ENCODE measurements around the gene RBP5. TPM values are rescaled to one million over a fixed set of nuclear protein-coding genes. Genes with fewer than 3 reads are reported as not detected.

The RBP5 gene
- total RNA-seq, 4 donors from 2014 or later: 0.53 to 1.3 TPM; not detected in 2

- TF ChIP-seq CTCF (IDR thresholded peaks at IDR 0.05): no peak
- no peak for TF ChIP-seq POLR2A (IDR thresholded peaks at IDR 0.05)
- no peaks in the 10 kb centered on the region for H3K27me3 ChIP-seq
- H3K4me1 ChIP-seq: peaks cover 0 to 13% (median 9%) of the 10 kb centered on the region in 3 donors
- intact Hi-C loops (cut with DNase I): no loop called here
- no peak overlapping the region for H3K4me3 ChIP-seq
- no peak for DNase-seq
- no peaks in the 10 kb centered on the region for H3K9me3 ChIP-seq
- no peak overlapping the region for H3K27ac ChIP-seq
- 87 to 94% methylated on average over 5 of the region's 5 CpGs for WGBS, 2 donors
- H3K36me3 ChIP-seq: peaks cover 0 to 34% (median 2%) of the 10 kb centered on the region in 3 donors
Measured at GRCh38 chr12:7120166-7120565, 8.5 kb downstream of the RBP5 start.

GRCh38 chr12:7118881-7119280 lies 9.8 kb downstream of the RBP5 start:
- no peaks in the 10 kb centered on the region for H3K9me3 ChIP-seq
- intact Hi-C loops (cut with DNase I): no loop called here
- H3K4me1 ChIP-seq: peaks cover 0 to 13% (median 9%) of the 10 kb centered on the region in 3 donors
- WGBS, 2 donors: 75 to 92% methylated on average over 1 to 2 of the region's 3 CpGs
- no peak for DNase-seq
- TF ChIP-seq CTCF (IDR thresholded peaks at IDR 0.05) (no peak), POLR2A (IDR thresholded peaks at IDR 0.05) (no peak)
- H3K36me3 ChIP-seq: peaks cover 0 to 39% (median 8%) of the 10 kb centered on the region in 3 donors
- no peak overlapping the region for H3K27ac ChIP-seq
- no peak overlapping the region for H3K4me3 ChIP-seq
- no peaks in the 10 kb centered on the region for H3K27me3 ChIP-seq

- peaks cover 0 to 39% (median 8%) of the 10 kb centered on the region in 3 donors for H3K36me3 ChIP-seq
- intact Hi-C loops (cut with DNase I): no loop called here
- DNase-seq: no peak
- H3K9me3 ChIP-seq: no peaks in the 10 kb centered on the region
- H3K4me3 ChIP-seq: no peak overlapping the region
- no peaks in the 10 kb centered on the region for H3K27me3 ChIP-seq
- TF ChIP-seq CTCF (IDR thresholded peaks at IDR 0.05) (no peak), POLR2A (IDR thresholded peaks at IDR 0.05) (no peak)
- H3K27ac ChIP-seq: no peak overlapping the region
- H3K4me1 ChIP-seq: peaks cover 0 to 18% (median 9%) of the 10 kb centered on the region in 3 donors
- WGBS, 2 donors: 85 to 86% methylated on average over 2 to 3 of the region's 3 CpGs
Measured at GRCh38 chr12:7117670-7118069, 11.0 kb downstream of the RBP5 start.

- 98 to 100% methylated on average over 4 to 9 of the region's 9 CpGs for WGBS, 2 donors
- Histone ChIP-seq H3K4me1 (peaks cover 0 to 19% (median 5%) of the 10 kb centered on the region in 3 donors), H3K27ac (no peak overlapping the region), H3K36me3 (peaks cover 0 to 39% (median 8%) of the 10 kb centered on the region in 3 donors), H3K4me3 (no peak overlapping the region), H3K9me3 (no peaks in the 10 kb centered on the region), H3K27me3 (no peaks in the 10 kb centered on the region)
- TF ChIP-seq POLR2A (IDR thresholded peaks at IDR 0.05) (no peak), CTCF (IDR thresholded peaks at IDR 0.05) (no peak)
- DNase-seq: no peak
- intact Hi-C loops (cut with DNase I): no loop called here
Measured at GRCh38 chr12:7116916-7117315, 11.8 kb downstream of the RBP5 start.

GRCh38 chr12:7116196-7116595 lies 12.5 kb downstream of the RBP5 start:
- Histone ChIP-seq H3K9me3 (no peaks in the 10 kb centered on the region), H3K27me3 (no peaks in the 10 kb centered on the region), H3K4me1 (peaks cover 0 to 23% (median 5%) of the 10 kb centered on the region in 3 donors), H3K4me3 (no peak overlapping the region), H3K27ac (no peak overlapping the region), H3K36me3 (peaks cover 0 to 39% (median 8%) of the 10 kb centered on the region in 3 donors)
- WGBS, 2 donors: 70% methylated on average over 3 of the region's 3 CpGs; no CpG with 5 or more reads in 1 of the 2 donors
- TF ChIP-seq CTCF (IDR thresholded peaks at IDR 0.05): no peak
- TF ChIP-seq POLR2A (IDR thresholded peaks at IDR 0.05): no peak
- intact Hi-C loops (cut with DNase I): no loop called here
- DNase-seq: no peak
